H1 (cell line): ENCODE data around the gene RGMB. TPM values are rescaled to one million over a fixed set of nuclear protein-coding genes. Genes with fewer than 3 reads are reported as not detected.

Experiments used
- CTCF ChIA-PET: fragments of 300-600 bp; sonication (Branson Sonifier 250); formaldehyde crosslinking; loops from one replicate; lab custom pipeline; 2021; ENCODE audit not compliant: partially characterized antibody; lab: Charles Lee
- POLR2A ChIA-PET: fragments of 300-600 bp; sonication (Branson Sonifier 250); formaldehyde crosslinking; loops from one replicate; lab custom pipeline; 2021; ENCODE audit warnings: inconsistent platforms; ENCODE audit not compliant: partially characterized antibody; lab: Charles Lee
- DNase-seq, 2 experiments: peaks; one replicate each; pipeline versions ENCODE4 v3.0.0 to v3.0.0-alpha.2; 2010 to 2022; ENCODE audit warnings: low spot score in 2 of 2, low read depth in 1 of 2, mixed read lengths in 1 of 2
- FAIRE-seq: peaks from 2 replicates; lab custom pipeline; 2011; peaks lifted over from hg19 to GRCh38; lab: Jason Lieb, UNC
- H2AFZ ChIP-seq: 2 replicates; pipeline ENCODE4 v1.8.1; 2012; ENCODE audit warnings: low read length, inconsistent platforms
- H2AK5ac ChIP-seq: 2 replicates; pipeline ENCODE4 v1.6.1; 2013; ENCODE audit warnings: low read depth, low read length
- H2BK120ac ChIP-seq: replicated peaks from 2 replicates; pipeline ENCODE3; 2013; ENCODE audit warnings: low read depth, low read length, inconsistent platforms
- H2BK12ac ChIP-seq: 2 replicates; pipeline ENCODE4 v1.6.1; 2013; ENCODE audit warnings: low read depth, low read length
- H2BK15ac ChIP-seq: 2 replicates; pipeline ENCODE4 v1.6.1; 2013; ENCODE audit warnings: low read length
- H2BK20ac ChIP-seq: 2 replicates; pipeline ENCODE4 v1.6.1; 2013; ENCODE audit warnings: low read length
- H2BK5ac ChIP-seq: 2 replicates; pipeline ENCODE4 v1.6.1; 2013; ENCODE audit warnings: low read depth, low read length
- H3K14ac ChIP-seq: 2 replicates; pipeline ENCODE4 v1.6.1; 2013; ENCODE audit warnings: inconsistent platforms; ENCODE audit not compliant: insufficient read length
- H3K18ac ChIP-seq: 2 replicates; pipeline ENCODE4 v1.6.1; 2013; ENCODE audit warnings: low read length; ENCODE audit errors: extremely low read depth
- H3K23ac ChIP-seq: 2 replicates; pipeline ENCODE4 v1.6.1; 2013; ENCODE audit warnings: inconsistent platforms; ENCODE audit not compliant: insufficient read length
- H3K23me2 ChIP-seq: 2 replicates; pipeline ENCODE4 v1.6.1; 2013; ENCODE audit warnings: low read depth, low read length
- H3K27ac ChIP-seq: 2 replicates; pipeline ENCODE4 v1.6.1; 2011; ENCODE audit warnings: low read depth, low read length, inconsistent platforms
- H3K27me3 ChIP-seq, 4 experiments: replicated peaks in 1 of 4; 1 replicate in 1 of 4; 2 replicates in 3 of 4; pipeline versions ENCODE4 v1.6.1 to v1.8.1; 2011 to 2013; ENCODE audit warnings: low read length in 3 of 4, mild to moderate bottlenecking in 3 of 4, inconsistent platforms in 2 of 4, mixed read lengths in 2 of 4, moderate library complexity in 1 of 4; ENCODE audit not compliant: control insufficient read depth in 3 of 4, insufficient read depth in 3 of 4; ENCODE audit errors: extremely low read depth in 1 of 4
- H3K36me3 ChIP-seq, 4 experiments: 2 replicates each; pipeline versions ENCODE4 v1.6.1 to v1.8.1; 2011 to 2013; ENCODE audit warnings: mild to moderate bottlenecking in 4 of 4, low read length in 3 of 4, moderate library complexity in 2 of 4, control low read depth in 1 of 4, inconsistent platforms in 1 of 4; ENCODE audit not compliant: insufficient read depth in 4 of 4, control insufficient read depth in 2 of 4
- H3K4ac ChIP-seq: replicated peaks from 2 replicates; pipeline ENCODE3; 2013; ENCODE audit warnings: low read length, low read depth, mixed read lengths, inconsistent platforms; ENCODE audit not compliant: insufficient read length
- H3K4me1 ChIP-seq, 4 experiments: replicated peaks in 1 of 4; 1 replicate in 1 of 4; 2 replicates in 3 of 4; pipeline versions ENCODE4 v1.6.1 to v1.8.1; 2011 to 2013; ENCODE audit warnings: low read length in 3 of 4, inconsistent platforms in 2 of 4, mixed read lengths in 1 of 4; ENCODE audit not compliant: insufficient read depth in 4 of 4, control insufficient read depth in 3 of 4
- H3K4me2 ChIP-seq, 2 experiments: 2 replicates each; pipeline versions ENCODE4 v1.6.1 to v1.8.1; 2011 to 2013; ENCODE audit warnings: low read depth in 2 of 2, low read length in 2 of 2, control low read depth in 1 of 2, inconsistent platforms in 1 of 2, mild to moderate bottlenecking in 1 of 2; ENCODE audit not compliant: insufficient read depth in 1 of 2
- H3K4me3 ChIP-seq, 4 experiments: fragments of 200-600, 300-600 bp in 1 of 4; sonication (generic), shearing (Covaris generic), sonication (Bioruptor Twin) in 1 of 4; 2 replicates each; pipeline versions ENCODE4 v1.5.1 to v1.8.1; 2011 to 2016; ENCODE audit warnings: low read length in 4 of 4, low read depth in 3 of 4, control low read depth in 2 of 4, inconsistent platforms in 2 of 4, mild to moderate bottlenecking in 2 of 4, mixed read lengths in 1 of 4, moderate library complexity in 1 of 4; ENCODE audit not compliant: insufficient read depth in 2 of 4; ENCODE audit errors: extremely low read depth in 1 of 4
- H3K56ac ChIP-seq: replicated peaks from 2 replicates; pipeline ENCODE3; 2013; ENCODE audit warnings: low read depth, mild to moderate bottlenecking, mixed read lengths, low read length, inconsistent platforms; ENCODE audit not compliant: insufficient read length
- H3K79me1 ChIP-seq: 2 replicates; pipeline ENCODE4 v1.6.1; 2013; ENCODE audit warnings: low read depth, low read length, control low read depth
- H3K79me2 ChIP-seq, 2 experiments: 2 replicates each; pipeline versions ENCODE4 v1.6.1 to v1.8.1; 2012 to 2013; ENCODE audit warnings: low read length in 2 of 2, mild to moderate bottlenecking in 2 of 2, inconsistent platforms in 1 of 2; ENCODE audit not compliant: insufficient read depth in 2 of 2, control insufficient read depth in 1 of 2
- H3K9ac ChIP-seq, 4 experiments: replicated peaks in 1 of 4; 1 replicate in 1 of 4; 2 replicates in 3 of 4; pipeline versions ENCODE4 v1.6.1 to v1.8.1; 2011 to 2013; ENCODE audit warnings: low read depth in 3 of 4, low read length in 3 of 4, control low read depth in 2 of 4, mild to moderate bottlenecking in 2 of 4, moderate library complexity in 2 of 4, inconsistent platforms in 1 of 4; ENCODE audit errors: extremely low read depth in 1 of 4
- H3K9me3 ChIP-seq, 2 experiments: 2 replicates each; pipeline versions ENCODE4 v1.6.1 to v1.8.1; 2012 to 2013; ENCODE audit warnings: mild to moderate bottlenecking in 2 of 2, moderate library complexity in 2 of 2, control low read depth in 1 of 2, inconsistent platforms in 1 of 2, low read depth in 1 of 2, low read length in 1 of 2, mixed read lengths in 1 of 2; ENCODE audit not compliant: insufficient read depth in 2 of 2
- H4K20me1 ChIP-seq, 2 experiments: replicated peaks in 1 of 2; 2 replicates each; pipeline versions ENCODE3 to v1.8.1; 2011 to 2013; ENCODE audit warnings: inconsistent platforms in 2 of 2, low read length in 2 of 2, mild to moderate bottlenecking in 1 of 2; ENCODE audit not compliant: insufficient read depth in 2 of 2, control insufficient read depth in 1 of 2
- H4K5ac ChIP-seq: 2 replicates; pipeline ENCODE4 v1.6.1; 2013; ENCODE audit warnings: low read length, low read depth, mixed read lengths, inconsistent platforms; ENCODE audit not compliant: insufficient read length
- H4K8ac ChIP-seq: 2 replicates; pipeline ENCODE4 v1.8.0; 2013; ENCODE audit warnings: mild to moderate bottlenecking, moderate library complexity, low read length, inconsistent platforms; ENCODE audit not compliant: insufficient read depth; ENCODE audit errors: extremely low read depth
- H4K91ac ChIP-seq: replicated peaks from 2 replicates; pipeline ENCODE3; 2013; ENCODE audit warnings: low read length, mixed read lengths, inconsistent platforms; ENCODE audit not compliant: insufficient read length
- BCL11A ChIP-seq, 2 experiments: IDR thresholded peaks; one replicate each; pipeline ENCODE4 v1.6.1; 2011; ENCODE audit warnings: low read depth in 2 of 2, low read length in 2 of 2, mild to moderate bottlenecking in 2 of 2
- CBX5 ChIP-seq: fragments of 300-800, 300-1000 bp; sonication (generic); IDR thresholded peaks from 2 replicates; pipeline ENCODE4 v1.7.1; 2016; ENCODE audit warnings: antibody characterized with exemption, low read length, low read depth
- CHD2 ChIP-seq: IDR thresholded peaks from 2 replicates; pipeline ENCODE4 v1.6.1; 2012; ENCODE audit warnings: low read length, improper control_type of control experiment
- CREB1 ChIP-seq: IDR thresholded peaks from 2 replicates; pipeline ENCODE4 v1.6.1; 2012; ENCODE audit warnings: inconsistent platforms
- HDAC2 ChIP-seq, 2 experiments: fragments of 300-600 bp in 1 of 2; sonication (generic) in 1 of 2; IDR thresholded peaks; 2 replicates each; pipeline ENCODE4 v1.6.1; 2011 to 2012; ENCODE audit warnings: low read depth in 2 of 2, low read length in 2 of 2, mild to moderate bottlenecking in 2 of 2, moderate library complexity in 2 of 2, borderline replicate concordance in 1 of 2, inconsistent platforms in 1 of 2
- HDAC6 ChIP-seq: IDR thresholded peaks from one replicate; pipeline ENCODE4 v1.7.1; 2012; ENCODE audit warnings: low read depth, mild to moderate bottlenecking, inconsistent platforms, low read length, moderate library complexity
- JUN ChIP-seq: IDR thresholded peaks from 2 replicates; pipeline ENCODE4 v1.6.1; 2011; ENCODE audit warnings: low read depth, mild to moderate bottlenecking, improper control_type of control experiment, low read length
- PHF8 ChIP-seq: fragments of 200-600 bp; sonication (generic); conservative IDR thresholded peaks from 2 replicates; pipeline ENCODE4 v1.7.1; 2012; ENCODE audit warnings: low read depth, mild to moderate bottlenecking, inconsistent platforms, low read length, moderate library complexity
- WGBS, 2 experiments: shearing (Covaris generic) in 1 of 2; methylation state at CpG; one replicate each; pipeline versions ENCODE4 v1.1.6 to v1.1.7; 2013 to 2015; ENCODE audit warnings: low lambda C conversion rate in 2 of 2, mixed read lengths in 2 of 2, inconsistent platforms in 1 of 2, low coverage in 1 of 2, missing lambda C conversion rate in 1 of 2; ENCODE audit not compliant: insufficient replicate concordance in 2 of 2, insufficient coverage in 1 of 2, insufficient read length in 1 of 2; ENCODE audit errors: extremely low coverage in 1 of 2, missing lambda C conversion rate in 1 of 2; 5-methylcytosine and 5-hydroxymethylcytosine counted together
- polyA plus RNA-seq, 7 experiments: library from polyadenylated mRNA; depleted of rRNA in 3 of 7; stranded (reverse) in 5 of 7; unstranded in 2 of 7; fragments of >200 nt in 5 of 7; fragments of 200-250 nt in 2 of 7; gene quantifications; 1 replicate in 5 of 7; 2 replicates in 1 of 7; 4 replicates in 1 of 7; pipeline versions ENCODE4 v1.2.1 to v1.2.3, GENCODE V29; 2011 to 2013; ENCODE audit warnings: missing spikeins in 2 of 7, mixed read lengths in 2 of 7
- total RNA-seq: library from RNA; stranded (reverse); fragmentation: NEBNext Ultra II Directional; extraction: Animal tissue kit (Norgen Biotek cat#: 25700); gene quantifications from 2 replicates; pipeline ENCODE4 v1.2.1, GENCODE V29; 2021

The RGMB gene
- total and polyA plus RNA-seq, 2 of the 8 experiments (the other 6 are each of a cell fraction or from before 2014, with no cell fraction given), result 11.7 to 27.0 TPM

- Histone ChIP-seq H3K4me3 (no peak overlapping the region), H3K79me2 (peaks cover 7 to 98% of the 10 kb centered on the region in 2 experiments), H3K4me1 (peaks cover 0 to 14% (median 7%) of the 10 kb centered on the region in 4 experiments; a peak in 4 of 7 replicates), H3K4me2 (0 out of 4 replicates have a peak overlapping the region, but pooled peaks of 1 of the 2 experiments have one; percentile 3), H3K9ac (no peak overlapping the region), H3K4ac (no peak overlapping the region), H3K14ac (no peak overlapping the region), H3K36me3 (peaks cover 2 to 56% (median 15%) of the 10 kb centered on the region in 4 experiments; a peak in 6 of 8 replicates), H3K9me3 (no peaks in the 10 kb centered on the region), H2BK20ac (no peak overlapping the region), H2BK12ac (no peak overlapping the region), H2BK15ac (no peak overlapping the region), H3K23ac (no peak overlapping the region), H2BK5ac (no peak overlapping the region), H3K18ac (no peak overlapping the region), H2AK5ac (no peak overlapping the region), H4K8ac (no peak overlapping the region), H2AFZ (no peak overlapping the region), H4K91ac (no peak overlapping the region), H3K56ac (no peak overlapping the region), H2BK120ac (no peak overlapping the region), H4K5ac (no peak overlapping the region), H3K27me3 (no peaks in the 10 kb centered on the region), H3K23me2 (no peaks in the 10 kb centered on the region), H3K79me1 (peaks cover 12% of the 10 kb centered on the region), H4K20me1 (peaks cover 6 to 18% of the 10 kb centered on the region in 2 experiments), H3K27ac (no peak overlapping the region)
- DNase-seq (no peak), FAIRE-seq (no peak)
- ChIA-PET POLR2A (interaction anchor here (0.6 to 2.5 kb wide), 4 partner anchors 9 to 39 kb away, joined by 3 to 12 read pairs (median 5); no protein-coding TSS in a partner anchor), CTCF (interaction anchor here (4.6 to 8.5 kb wide), 2 partner anchors 11 to 15 kb away, joined by 28 to 63 read pairs; no protein-coding TSS in a partner anchor)
- WGBS, 2 experiments, result 83% methylated on average over 3 of the region's 3 CpGs; no CpG with 5 or more reads in 1 of the 2 experiments
- TF ChIP-seq PHF8 (no peak), BCL11A (IDR thresholded peaks at IDR 0.05; ENCODE audit: low read depth in 2 of 2, low read length in 2 of 2) (no peak), CBX5 (no peak), CREB1 (no peak), CHD2 (no peak), JUN (no peak), HDAC6 (no peak), HDAC2 (IDR thresholded peaks at IDR 0.05; ENCODE audit: borderline replicate concordance in 1 of 2, low read depth in 2 of 2, low read length in 2 of 2) (no peak)
These were observed 11.8 kb downstream of the RGMB start for GRCh38 chr5:98785244-98785643.
